Activated T-cell treated with anti-CD3 and anti-CD28 coated beads for 1 hour (primary cell): ENCODE results near the gene SCGB1D4.

Experiments used
- DNase-seq: peaks from one replicate; pipeline ENCODE4 v3.0.0-alpha.2; 2020; ENCODE audit warnings: low read depth

Gene SCGB1D4

GRCh38 chr11:62273789-62274275, 25.0 kb downstream of the SCGB1D4 start:
- DNase-seq: no peak

GRCh38 chr11:62273284-62273683, 25.6 kb downstream of the SCGB1D4 start:
- DNase-seq: no peak

- DNase-seq: no peak
Observed at GRCh38 chr11:62269654-62270278, 29.1 kb downstream of the SCGB1D4 start, which contains the start of gene SCGB2A2. TSS of gene SCGB2A2 (plus strand) at chr11:62270158. CDS start at chr11:62270217, 59 bp downstream.

GRCh38 chr11:62267576-62267975, 31.3 kb downstream of the SCGB1D4 start:
- DNase-seq: no peak

- DNase-seq: no peak
Observed at GRCh38 chr11:62267050-62267449, 31.8 kb downstream of the SCGB1D4 start.

GRCh38 chr11:62266558-62266957, 32.3 kb downstream of the SCGB1D4 start:
- DNase-seq: no peak

- no peak for DNase-seq
Observed at GRCh38 chr11:62264004-62264403, 34.9 kb downstream of the SCGB1D4 start.

GRCh38 chr11:62260261-62260953, 38.5 kb downstream of the SCGB1D4 start:
- DNase-seq: no peak

GRCh38 chr11:62256281-62256680, 42.6 kb downstream of the SCGB1D4 start:
- DNase-seq: no peak

GRCh38 chr11:62253999-62254542, 44.8 kb downstream of the SCGB1D4 start:
- DNase-seq: no peak

GRCh38 chr11:62251698-62252097, 47.2 kb downstream of the SCGB1D4 start:
- DNase-seq: no peak
